Neural cell (in vitro differentiated cells): ENCODE data around the gene SBK1.
"Not testable (repeated sequence)": the region's sequence is repeated elsewhere in the genome, so short reads cannot be mapped to it uniquely, and the experiment has no call there.

Experiments used
- EP300 ChIP-seq: fragments of 450-650 bp; conservative IDR thresholded peaks from 2 replicates; pipeline ENCODE4 v1.6.1; 2014; ENCODE audit warnings: antibody characterized with exemption, mild to moderate bottlenecking, moderate library complexity; ENCODE audit not compliant: poor library complexity, severe bottlenecking
- EZH2 ChIP-seq: fragments of 200-600, 300-800 bp; shearing (Covaris generic), sonication (generic); IDR thresholded peaks from 2 replicates; pipeline ENCODE4 v1.6.1; 2014; ENCODE audit warnings: antibody characterized with exemption, low read length, borderline replicate concordance, mild to moderate bottlenecking; ENCODE audit not compliant: insufficient read depth, poor library complexity, severe bottlenecking
- MXI1 ChIP-seq: fragments of 450-650 bp; conservative IDR thresholded peaks from 2 replicates; pipeline ENCODE4 v1.6.1; 2014; ENCODE audit warnings: antibody characterized with exemption, mild to moderate bottlenecking; ENCODE audit not compliant: poor library complexity, severe bottlenecking
- POLR2AphosphoS5 ChIP-seq: IDR thresholded peaks from 2 replicates; pipeline ENCODE4 v1.6.1; 2012
- RAD21 ChIP-seq: fragments of 450-650 bp; conservative IDR thresholded peaks from 2 replicates; pipeline ENCODE4 v1.6.1; 2014; ENCODE audit warnings: antibody characterized with exemption, mild to moderate bottlenecking, moderate library complexity
- TF ChIP-seq, protein P1 (sequence below): fragments of 450-650 bp; IDR thresholded peaks from 2 replicates; pipeline ENCODE4 v1.5.1; 2014; ENCODE audit warnings: antibody characterized with exemption, mild to moderate bottlenecking, moderate library complexity; ENCODE audit not compliant: poor library complexity, severe bottlenecking

- TF ChIP-seq, protein P1, sequence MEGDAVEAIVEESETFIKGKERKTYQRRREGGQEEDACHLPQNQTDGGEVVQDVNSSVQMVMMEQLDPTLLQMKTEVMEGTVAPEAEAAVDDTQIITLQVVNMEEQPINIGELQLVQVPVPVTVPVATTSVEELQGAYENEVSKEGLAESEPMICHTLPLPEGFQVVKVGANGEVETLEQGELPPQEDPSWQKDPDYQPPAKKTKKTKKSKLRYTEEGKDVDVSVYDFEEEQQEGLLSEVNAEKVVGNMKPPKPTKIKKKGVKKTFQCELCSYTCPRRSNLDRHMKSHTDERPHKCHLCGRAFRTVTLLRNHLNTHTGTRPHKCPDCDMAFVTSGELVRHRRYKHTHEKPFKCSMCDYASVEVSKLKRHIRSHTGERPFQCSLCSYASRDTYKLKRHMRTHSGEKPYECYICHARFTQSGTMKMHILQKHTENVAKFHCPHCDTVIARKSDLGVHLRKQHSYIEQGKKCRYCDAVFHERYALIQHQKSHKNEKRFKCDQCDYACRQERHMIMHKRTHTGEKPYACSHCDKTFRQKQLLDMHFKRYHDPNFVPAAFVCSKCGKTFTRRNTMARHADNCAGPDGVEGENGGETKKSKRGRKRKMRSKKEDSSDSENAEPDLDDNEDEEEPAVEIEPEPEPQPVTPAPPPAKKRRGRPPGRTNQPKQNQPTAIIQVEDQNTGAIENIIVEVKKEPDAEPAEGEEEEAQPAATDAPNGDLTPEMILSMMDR, result not testable (repeated sequence)
- TF ChIP-seq POLR2AphosphoS5, MXI1, EZH2, EP300, RAD21: not testable (repeated sequence)
Measured at GRCh38 chr16:28367926-28368325, 75.6 kb downstream of the SBK1 start.
